Esophagus squamous epithelium (tissue), 4 donors: ENCODE results near the gene ZCCHC17.

Experiments
- POLR2A ChIP-seq, 4 donors: fragments of 450-650 bp; IDR thresholded peaks; one replicate each; pipeline ENCODE4 v1.6.1; 2017; ENCODE audit warnings: antibody characterized with exemption in 4 of 4, mild to moderate bottlenecking in 4 of 4, moderate library complexity in 3 of 4
- TF ChIP-seq, protein P1 (sequence below), 6 experiments: fragments of 450-650 bp in 4 of 6; fragments of 200-600 bp in 2 of 6; sonication (generic) in 2 of 6; IDR thresholded peaks; one replicate each; pipeline ENCODE4 v1.5.1; 2016 to 2019; ENCODE audit warnings: antibody characterized with exemption in 6 of 6, mild to moderate bottlenecking in 4 of 6, moderate library complexity in 4 of 6

- TF ChIP-seq, protein P1, sequence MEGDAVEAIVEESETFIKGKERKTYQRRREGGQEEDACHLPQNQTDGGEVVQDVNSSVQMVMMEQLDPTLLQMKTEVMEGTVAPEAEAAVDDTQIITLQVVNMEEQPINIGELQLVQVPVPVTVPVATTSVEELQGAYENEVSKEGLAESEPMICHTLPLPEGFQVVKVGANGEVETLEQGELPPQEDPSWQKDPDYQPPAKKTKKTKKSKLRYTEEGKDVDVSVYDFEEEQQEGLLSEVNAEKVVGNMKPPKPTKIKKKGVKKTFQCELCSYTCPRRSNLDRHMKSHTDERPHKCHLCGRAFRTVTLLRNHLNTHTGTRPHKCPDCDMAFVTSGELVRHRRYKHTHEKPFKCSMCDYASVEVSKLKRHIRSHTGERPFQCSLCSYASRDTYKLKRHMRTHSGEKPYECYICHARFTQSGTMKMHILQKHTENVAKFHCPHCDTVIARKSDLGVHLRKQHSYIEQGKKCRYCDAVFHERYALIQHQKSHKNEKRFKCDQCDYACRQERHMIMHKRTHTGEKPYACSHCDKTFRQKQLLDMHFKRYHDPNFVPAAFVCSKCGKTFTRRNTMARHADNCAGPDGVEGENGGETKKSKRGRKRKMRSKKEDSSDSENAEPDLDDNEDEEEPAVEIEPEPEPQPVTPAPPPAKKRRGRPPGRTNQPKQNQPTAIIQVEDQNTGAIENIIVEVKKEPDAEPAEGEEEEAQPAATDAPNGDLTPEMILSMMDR (IDR thresholded peaks at IDR 0.05): no peak
- TF ChIP-seq POLR2A (IDR thresholded peaks at IDR 0.05): no peak
These were observed 57.5 kb downstream of the ZCCHC17 start for GRCh38 chr1:31354283-31354682.
